ENCODE data around the gene GRP.

Gene GRP

GRCh38 chr18:59269563-59270119 lies 49.7 kb downstream of the GRP start:
- no peak for TF ChIP-seq CTCF (IDR thresholded peaks at IDR 0.05)

GRCh38 chr18:59270689-59271257 lies 50.8 kb downstream of the GRP start:
- TF ChIP-seq CTCF (IDR thresholded peaks at IDR 0.05) = no peak

- no peak for TF ChIP-seq CTCF (IDR thresholded peaks at IDR 0.05)
Measured at GRCh38 chr18:59271606-59272220, 51.8 kb downstream of the GRP start.

- TF ChIP-seq CTCF (IDR thresholded peaks at IDR 0.05) = no peak
Measured at GRCh38 chr18:59272221-59272888, 52.4 kb downstream of the GRP start.

GRCh38 chr18:59272891-59273758 lies 53.2 kb downstream of the GRP start, which contains the start of gene RAX:
Gene RAX (minus strand): TSS chr18:59273454. CDS start chr18:59273206, 248 bp downstream.
- TF ChIP-seq CTCF (IDR thresholded peaks at IDR 0.05) = no peak

- TF ChIP-seq CTCF (IDR thresholded peaks at IDR 0.05) = no peak
Measured at GRCh38 chr18:59273759-59274532, 54.0 kb downstream of the GRP start.
